Measurements from ENCODE around the gene PEMT.

Gene PEMT

GRCh38 chr17:17532991-17533390, 58.5 kb downstream of the PEMT start:
- no peak for DNase-seq

DNA sequence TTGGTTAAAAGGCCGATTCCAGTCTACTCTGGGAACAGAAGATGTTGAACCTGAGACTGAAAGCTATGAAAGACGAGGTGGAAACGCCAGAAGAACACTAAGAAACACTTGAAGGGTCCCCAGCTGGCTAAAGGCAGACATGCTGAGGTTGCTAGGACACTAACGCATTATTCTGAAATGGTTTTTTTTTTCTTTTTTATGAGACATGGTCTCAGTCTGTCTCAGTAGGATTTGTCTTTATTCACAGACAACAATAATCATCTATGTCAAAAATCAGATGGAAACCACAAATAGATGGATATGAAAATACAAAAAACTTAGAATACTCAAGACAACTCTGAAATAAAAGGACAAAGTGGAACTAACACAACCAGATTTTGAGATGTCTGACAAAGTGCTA, 60.4 kb downstream of the PEMT start:
- DNase-seq = no peak

- no peak for DNase-seq
These were observed 62.5 kb downstream of the PEMT start for GRCh38 chr17:17528696-17529652.

GRCh38 chr17:17527956-17528500, 63.5 kb downstream of the PEMT start:
- no peak for DNase-seq

- no peak for DNase-seq
These were observed 64.0 kb downstream of the PEMT start for GRCh38 chr17:17527534-17527933.

GRCh38 chr17:17526369-17526768, 65.1 kb downstream of the PEMT start:
- DNase-seq = no peak

- no peak for DNase-seq
These were observed 65.6 kb downstream of the PEMT start for GRCh38 chr17:17525956-17526355.

DNA sequence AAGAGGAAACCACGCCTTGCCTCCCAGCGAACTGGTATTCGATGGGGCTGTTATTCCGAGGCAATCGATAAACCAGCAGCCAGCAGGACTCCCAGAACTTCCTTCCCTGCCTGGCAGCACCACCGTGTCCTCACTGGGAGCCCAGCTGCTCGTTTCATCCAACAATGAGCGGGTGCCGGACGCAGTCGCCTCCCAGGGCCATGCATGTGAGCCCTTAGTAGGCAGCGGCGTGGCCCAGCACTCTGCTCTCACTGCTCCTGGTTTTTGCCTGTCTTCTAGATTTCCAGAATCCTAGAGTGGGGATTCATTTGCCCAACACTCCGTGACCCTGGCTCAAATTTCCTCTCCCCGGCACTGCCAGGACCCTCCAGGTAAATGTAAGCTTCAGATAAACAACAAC, 66.2 kb downstream of the PEMT start:
- no peak for DNase-seq

DNA sequence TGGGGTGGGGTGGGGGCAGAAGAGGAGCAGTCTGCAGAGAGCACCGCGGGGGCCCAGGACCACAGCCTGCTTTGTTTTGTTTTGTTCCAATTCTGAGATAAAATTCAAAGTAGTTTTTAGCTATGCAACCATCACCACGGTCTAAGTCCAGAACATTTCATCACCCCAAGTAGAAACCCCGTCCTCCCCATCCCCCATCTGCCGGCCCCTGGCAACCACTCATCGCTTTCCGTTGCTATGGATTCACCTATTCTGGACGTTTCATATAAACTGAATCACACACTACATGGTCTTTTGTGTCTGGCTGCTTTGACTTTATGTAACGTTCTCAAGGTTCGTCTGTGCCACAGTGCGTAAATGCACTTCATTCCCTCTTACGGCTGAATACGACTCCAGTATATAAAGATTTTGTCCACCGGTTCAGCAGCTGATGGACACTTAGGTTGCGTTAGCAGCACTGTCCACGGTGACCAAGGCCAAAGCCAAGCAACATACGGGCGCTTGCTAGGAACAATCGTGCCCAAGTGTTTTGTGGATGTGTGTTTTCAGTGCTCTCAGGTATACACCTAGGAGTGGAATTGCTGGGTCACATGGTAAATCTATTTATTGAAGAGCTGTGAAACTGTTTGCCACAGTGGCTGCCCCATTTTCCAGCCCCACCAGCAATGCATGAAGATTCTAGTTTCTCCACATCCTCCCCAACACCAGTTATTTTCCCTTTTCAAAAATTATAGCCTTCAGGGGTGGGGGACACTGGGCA, 67.6 kb downstream of the PEMT start:
- no peak for DNase-seq

- no peak for DNase-seq
These were observed 68.3 kb downstream of the PEMT start for GRCh38 chr17:17523001-17523730.

DNA sequence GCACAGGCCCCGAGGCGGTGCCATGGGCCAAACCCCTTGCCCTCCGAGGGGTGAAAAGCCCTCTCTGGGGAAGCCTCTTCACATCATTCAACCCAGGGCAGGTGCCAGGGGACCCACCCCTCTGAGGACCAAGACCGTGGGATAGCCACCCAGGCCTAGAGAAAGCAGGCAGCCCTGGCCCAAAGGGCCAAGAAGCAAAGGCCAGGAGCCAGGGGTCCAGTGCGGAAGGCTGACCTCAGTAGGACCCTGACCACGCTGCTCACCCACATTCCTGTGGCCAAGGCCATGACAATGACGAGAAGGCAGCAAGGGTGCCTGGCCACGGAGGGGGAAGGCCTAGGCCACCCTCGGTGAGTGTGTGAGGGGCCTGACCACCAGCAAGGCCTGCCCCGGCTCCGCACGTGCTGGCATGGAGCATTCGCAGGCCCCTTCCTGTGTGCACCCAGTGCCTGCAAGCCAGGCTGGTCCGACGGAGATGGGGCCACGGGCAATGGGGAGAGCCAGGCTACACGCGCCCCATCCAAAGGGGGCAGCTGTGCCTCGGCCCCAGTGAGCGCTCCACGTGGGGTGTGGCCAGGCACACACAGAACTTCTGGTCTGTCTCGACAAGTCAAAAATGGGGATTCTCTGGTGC, 70.8 kb downstream of the PEMT start:
- DNase-seq = no peak

GRCh38 chr17:17519886-17520285, 71.6 kb downstream of the PEMT start:
- no peak for DNase-seq

- DNase-seq = no peak
These were observed 72.6 kb downstream of the PEMT start for GRCh38 chr17:17518951-17519350.

GRCh38 chr17:17518014-17518413, 73.5 kb downstream of the PEMT start:
- DNase-seq = no peak

GRCh38 chr17:17516941-17517720, 74.4 kb downstream of the PEMT start:
- no peak for DNase-seq

DNA sequence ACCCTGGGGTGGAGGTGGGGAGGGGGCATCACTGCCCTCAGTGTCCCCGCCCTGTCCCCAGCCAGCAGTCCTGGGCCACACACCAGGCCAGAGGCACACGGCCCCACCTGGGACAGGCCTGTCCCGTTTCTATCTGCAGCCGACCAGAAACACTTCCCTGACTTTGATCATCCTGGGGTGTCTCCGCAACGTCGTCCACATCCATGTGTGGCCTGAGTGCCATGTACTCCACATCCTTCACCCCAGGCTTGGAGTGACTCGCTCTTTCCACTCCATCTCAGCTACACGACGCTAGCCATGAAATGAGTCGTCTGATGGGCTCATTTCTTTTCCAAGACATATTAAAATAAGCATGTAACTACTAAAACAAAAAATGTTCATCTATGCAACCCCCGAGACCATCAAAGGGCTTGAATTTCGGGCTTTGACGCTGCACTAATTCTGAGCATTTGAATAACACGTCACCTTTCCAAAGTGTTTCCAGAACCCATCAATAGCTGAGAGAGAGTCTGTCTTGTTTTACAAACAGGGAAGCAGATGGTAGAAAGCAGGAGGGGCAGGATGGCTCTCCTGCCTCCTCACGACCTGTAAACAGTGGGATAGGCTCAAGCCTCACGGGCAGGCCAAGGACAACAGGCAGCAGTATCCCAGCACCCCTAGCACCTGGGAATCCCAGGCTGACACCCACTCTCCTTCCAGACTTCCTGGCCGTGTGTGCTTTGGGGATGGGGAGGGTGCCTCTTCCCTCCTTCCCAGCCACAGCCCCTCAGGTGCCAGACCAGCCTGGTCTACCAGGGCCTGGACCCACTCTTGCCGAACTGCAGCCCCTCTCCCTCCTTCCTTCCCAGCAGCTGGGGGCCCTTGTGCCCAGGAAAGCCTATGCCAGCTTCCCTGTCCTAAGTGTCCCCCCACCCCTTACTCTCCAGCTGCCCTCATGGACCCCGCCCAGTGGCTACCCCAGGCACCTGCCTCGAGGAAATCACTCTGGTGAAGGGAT, 75.3 kb downstream of the PEMT start:
- DNase-seq = no peak

DNA sequence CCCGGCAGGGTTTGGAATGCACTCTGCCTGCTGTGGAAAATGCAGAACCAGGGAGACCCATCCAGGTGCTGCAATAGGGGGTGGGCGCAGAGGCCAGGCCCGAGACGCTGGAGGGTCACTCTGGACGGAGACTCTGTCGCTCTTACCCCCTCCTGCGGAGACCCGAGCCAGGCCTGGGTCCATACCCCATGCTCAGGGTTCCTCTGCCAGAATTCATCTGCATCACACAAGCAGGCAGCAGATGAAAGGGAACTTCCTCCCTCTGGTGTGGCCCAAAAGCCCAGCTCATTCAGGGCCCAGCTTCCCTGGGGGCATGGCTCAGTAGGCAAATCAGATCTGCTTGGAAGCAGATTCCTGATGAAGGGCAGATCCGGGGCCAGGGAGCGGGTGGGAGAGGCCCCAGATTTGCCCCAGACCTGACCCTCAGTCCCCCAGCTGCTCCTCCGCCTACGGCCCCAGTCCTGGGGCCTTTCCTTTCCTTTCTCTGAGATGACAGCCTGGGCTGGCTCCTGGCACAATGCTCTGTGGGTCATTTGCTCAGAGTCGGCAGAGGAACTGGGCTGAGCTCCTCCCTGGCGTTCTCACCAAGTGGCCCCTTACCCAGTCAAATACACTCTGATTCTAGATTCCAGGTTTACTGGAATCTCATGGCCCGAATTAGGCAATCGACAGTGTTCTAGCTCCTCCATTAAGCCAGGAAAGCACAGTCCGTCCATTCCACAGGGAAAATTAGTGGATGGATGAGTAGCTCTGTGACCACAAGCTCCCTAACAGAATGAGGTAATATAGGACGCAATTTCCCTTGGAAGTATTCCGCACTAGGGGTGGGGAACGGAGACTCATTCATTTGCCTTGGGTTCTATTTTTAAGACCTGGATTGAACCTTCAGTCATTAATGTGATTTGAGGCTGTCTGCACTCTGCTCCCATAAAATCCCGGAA, 76.2 kb downstream of the PEMT start:
- no peak for DNase-seq

DNA sequence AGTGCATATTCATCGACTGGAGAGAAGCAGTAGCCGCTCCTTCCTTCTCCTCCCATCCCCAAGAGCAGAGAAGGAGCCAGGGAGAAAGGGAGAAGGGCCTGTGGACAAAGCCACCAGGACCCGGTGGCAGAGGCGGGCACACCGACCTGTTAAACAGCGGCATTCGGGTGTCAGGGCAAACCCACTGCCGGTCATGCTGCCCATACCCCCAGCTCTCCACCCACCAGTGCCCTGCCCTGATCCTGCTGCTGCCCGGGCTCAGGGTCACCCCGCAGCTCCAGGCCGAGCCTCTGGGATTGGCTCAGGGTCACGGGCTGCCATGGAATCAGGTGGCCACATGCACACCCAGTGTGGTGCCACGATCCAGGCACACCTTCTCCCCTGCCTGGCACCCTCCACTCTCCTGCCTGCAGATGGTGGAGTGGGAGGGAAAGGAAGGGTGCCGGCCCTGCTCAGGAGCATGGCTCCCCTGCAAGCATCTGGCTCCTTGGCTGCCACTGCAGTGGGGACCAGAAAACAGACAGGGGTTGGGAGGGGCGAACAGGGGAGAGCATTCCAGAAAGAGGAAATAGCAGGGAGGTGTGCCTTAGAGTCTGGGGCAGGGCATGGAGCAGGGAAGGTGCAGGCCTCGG, 77.0 kb downstream of the PEMT start:
- DNase-seq = no peak

DNA sequence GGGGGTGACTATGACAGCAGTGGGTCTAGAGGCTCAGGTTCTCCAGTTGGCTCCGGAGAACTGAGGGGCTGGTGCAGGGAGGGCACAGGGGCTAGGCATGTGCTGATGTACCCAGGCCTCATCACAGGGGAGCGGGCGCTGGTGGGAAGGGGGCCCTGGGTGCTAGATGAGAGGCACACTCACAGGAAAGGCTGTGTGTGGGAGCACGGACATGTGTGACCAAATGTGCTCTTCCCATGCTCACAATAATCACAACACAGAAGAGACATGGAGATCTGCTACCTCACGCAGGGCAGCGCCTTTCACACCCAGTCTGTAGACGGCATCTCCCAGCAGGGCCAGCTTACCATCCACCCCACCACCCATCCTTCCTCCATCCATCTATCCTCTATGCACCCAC, 77.9 kb downstream of the PEMT start:
- no peak for DNase-seq
